Activated T-helper 1 cell treated with anti-CD3 and anti-CD28 coated beads, Interleukin-12 subunit alpha, Interleukin-12 subunit beta, Interleukin-2, Interleukin-4 antibody, amounts not matched to agents 30 ng/mL and 10 ng/mL and 1 ng/mL, durations not matched to agents 14 hours and 24 hours and 36 hours (primary cell): ENCODE results near the gene ALKBH2. TPM values are rescaled to one million over a fixed set of nuclear protein-coding genes. Genes with fewer than 3 reads are reported as not detected.
A peak's percentile ranks its signal among the peaks of the same experiment; 100 is the strongest.
"Not testable (repeated sequence)": the region's sequence is repeated elsewhere in the genome, so short reads cannot be mapped to it uniquely, and the experiment has no call there.

Experiments
- DNase-seq: peaks from one replicate; pipeline ENCODE4 v3.0.0; 2021; ENCODE audit warnings: low spot score
- H3K27ac Mint-ChIP-seq: one replicate; pipeline ENCODE4 v1.8.0; 2021; ENCODE audit warnings: mild to moderate bottlenecking, mixed read lengths
- H3K27me3 Mint-ChIP-seq: one replicate; pipeline ENCODE4 v1.8.0; 2022; ENCODE audit warnings: mild to moderate bottlenecking, moderate library complexity, mixed read lengths; ENCODE audit not compliant: insufficient read depth
- H3K36me3 Mint-ChIP-seq: one replicate; pipeline ENCODE4 v1.8.0; 2021; ENCODE audit warnings: low read depth, mixed read lengths
- H3K4me1 Mint-ChIP-seq: one replicate; pipeline ENCODE4 v1.8.0; 2021; ENCODE audit warnings: low read depth, mixed read lengths
- H3K4me3 Mint-ChIP-seq: one replicate; pipeline ENCODE4 v1.8.0; 2021; ENCODE audit warnings: mild to moderate bottlenecking, moderate library complexity, mixed read lengths
- H3K9me3 Mint-ChIP-seq: one replicate; pipeline ENCODE4 v1.8.0; 2021; ENCODE audit warnings: mixed read lengths
- intact Hi-C: fragments of 100-400 bp; cut with micrococcal nuclease; formaldehyde crosslinking; loops from one replicate; pipeline ENCODE4 v1.15.1; 2024
- total RNA-seq: library from RNA; stranded (reverse); gene quantifications from 2 replicates; pipeline ENCODE4 v1.2.3, GENCODE V29; 2022

The ALKBH2 gene
- total RNA-seq, 1 donor from 2014 or later = 47.4 TPM

DNA sequence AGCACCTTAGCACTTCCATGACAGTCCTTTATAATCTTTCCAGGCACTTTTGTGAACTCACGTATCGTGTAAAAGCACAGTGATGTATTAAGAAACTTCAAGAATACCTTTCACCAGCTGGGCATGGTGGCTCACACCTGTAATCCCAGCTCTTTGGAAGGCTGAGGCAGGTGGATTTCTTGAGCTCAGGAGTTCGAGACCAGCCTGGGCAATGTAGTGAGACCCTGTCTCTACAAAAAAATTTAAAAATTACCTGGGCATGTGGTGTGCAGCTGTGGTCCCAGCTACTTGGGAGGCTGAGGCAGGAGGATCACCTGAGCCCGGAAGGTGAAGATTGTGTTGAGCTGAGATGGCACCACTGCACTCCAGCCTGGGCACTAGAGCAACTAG, 39.2 kb downstream of the ALKBH2 start:
- not testable (repeated sequence) for H3K27me3 Mint-ChIP-seq, H3K9me3 Mint-ChIP-seq, H3K36me3 Mint-ChIP-seq, DNase-seq
- peak overlapping the region; percentile 92 for H3K4me3 Mint-ChIP-seq
- peak overlapping the region; percentile 92 for H3K27ac Mint-ChIP-seq
- H3K4me1 Mint-ChIP-seq = peaks cover 19% of the 10 kb centered on the region
- intact Hi-C loops = loop anchor here (1.0 to 10.0 kb wide), 4 partner anchors 34 to 422 kb away; partner anchors contain the start of genes KCTD10, SELPLG and UBE3B

- Mint-ChIP-seq H3K27me3 (no peaks in the 10 kb centered on the region), H3K27ac (peak overlapping the region; percentile 92), H3K4me3 (peak overlapping the region; percentile 92), H3K36me3 (peaks cover 5% of the 10 kb centered on the region), H3K4me1 (peaks cover 19% of the 10 kb centered on the region), H3K9me3 (no peaks in the 10 kb centered on the region)
- intact Hi-C loops = loop anchor here (1.0 to 10.0 kb wide), 10 partner anchors 33 to 538 kb away; partner anchors contain the start of genes ALKBH2, FICD, ISCU and KCTD10
- DNase-seq = peak; percentile 28
Measured at GRCh38 chr12:109053382-109054123, 39.7 kb downstream of the ALKBH2 start.

GRCh38 chr12:109052414-109053323, 40.6 kb downstream of the ALKBH2 start, which contains the start of gene USP30:
Gene USP30, plus strand, starts transcription at chr12:109052576. Its CDS starts 103 bp downstream, at chr12:109052679.
- Mint-ChIP-seq H3K27me3 (no peaks in the 10 kb centered on the region), H3K9me3 (no peaks in the 10 kb centered on the region), H3K36me3 (peaks cover 3% of the 10 kb centered on the region), H3K4me3 (peak within 1 kb of the TSS; percentile 92), H3K4me1 (peaks cover 19% of the 10 kb centered on the region), H3K27ac (peak within 1 kb of the TSS; percentile 92)
- intact Hi-C loops = loop anchor here (1.0 to 10.0 kb wide), 11 partner anchors 41 to 537 kb away; partner anchors contain the start of genes ALKBH2, FICD, ISCU and KCTD10
- DNase-seq = peak; percentile 77

DNA sequence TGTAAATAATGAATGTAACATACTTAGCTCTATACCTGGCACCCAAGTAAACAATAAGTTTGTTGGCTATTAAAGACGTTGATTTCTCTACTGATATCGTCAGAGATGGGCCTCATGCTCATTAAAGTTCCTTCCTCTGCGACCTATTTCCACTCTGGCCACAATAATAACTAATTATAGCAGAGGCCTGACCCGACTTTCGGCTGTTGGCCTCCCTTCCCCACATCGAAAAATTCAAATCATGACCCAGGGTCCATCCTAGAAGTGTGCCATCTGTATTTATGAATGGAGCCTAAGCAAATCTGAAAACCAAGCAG, 41.2 kb downstream of the ALKBH2 start:
- peak overlapping the region; percentile 92 for H3K27ac Mint-ChIP-seq
- peak overlapping the region; percentile 92 for H3K4me3 Mint-ChIP-seq
- DNase-seq = no peak
- no peaks in the 10 kb centered on the region for H3K9me3 Mint-ChIP-seq
- intact Hi-C loops = loop anchor here (1.0 to 10.0 kb wide), 6 partner anchors 46 to 423 kb away; partner anchors contain the start of genes KCTD10, SELPLG and UBE3B
- H3K36me3 Mint-ChIP-seq = peaks cover 3% of the 10 kb centered on the region
- peaks cover 19% of the 10 kb centered on the region for H3K4me1 Mint-ChIP-seq
- no peaks in the 10 kb centered on the region for H3K27me3 Mint-ChIP-seq

DNA sequence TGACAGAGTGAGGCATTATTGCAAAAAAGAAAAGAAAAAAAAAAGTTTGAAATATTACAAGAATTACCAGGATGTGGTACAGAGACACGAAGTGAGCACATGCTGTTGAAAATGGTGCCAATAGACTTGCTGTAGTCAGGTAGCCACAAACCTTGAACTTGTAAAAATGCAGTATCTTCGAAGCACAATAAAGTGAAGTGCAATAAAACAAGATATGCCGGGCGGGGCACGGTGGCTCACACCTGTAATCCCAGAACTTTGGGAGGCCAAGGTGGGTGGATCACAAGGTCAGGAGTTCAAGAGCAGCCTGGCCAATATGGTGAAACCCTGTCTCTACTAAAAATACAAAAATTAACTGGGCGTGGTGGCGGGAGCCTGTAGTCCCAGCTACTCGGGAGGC, 43.5 kb downstream of the ALKBH2 start:
- H3K27ac Mint-ChIP-seq, H3K36me3 Mint-ChIP-seq, H3K4me3 Mint-ChIP-seq, DNase-seq, H3K27me3 Mint-ChIP-seq, H3K9me3 Mint-ChIP-seq: not testable (repeated sequence)
- H3K4me1 Mint-ChIP-seq = peaks cover 19% of the 10 kb centered on the region
- intact Hi-C loops = loop anchor here (5.0 to 10.0 kb wide), 3 partner anchors 222 to 425 kb away; partner anchors contain the start of genes KCTD10, SELPLG and UBE3B

GRCh38 chr12:109048706-109049105, 44.6 kb downstream of the ALKBH2 start:
- H3K27me3 Mint-ChIP-seq, H3K36me3 Mint-ChIP-seq, intact Hi-C loops, H3K4me3 Mint-ChIP-seq, H3K9me3 Mint-ChIP-seq, DNase-seq, H3K4me1 Mint-ChIP-seq, H3K27ac Mint-ChIP-seq: not testable (repeated sequence)

DNA sequence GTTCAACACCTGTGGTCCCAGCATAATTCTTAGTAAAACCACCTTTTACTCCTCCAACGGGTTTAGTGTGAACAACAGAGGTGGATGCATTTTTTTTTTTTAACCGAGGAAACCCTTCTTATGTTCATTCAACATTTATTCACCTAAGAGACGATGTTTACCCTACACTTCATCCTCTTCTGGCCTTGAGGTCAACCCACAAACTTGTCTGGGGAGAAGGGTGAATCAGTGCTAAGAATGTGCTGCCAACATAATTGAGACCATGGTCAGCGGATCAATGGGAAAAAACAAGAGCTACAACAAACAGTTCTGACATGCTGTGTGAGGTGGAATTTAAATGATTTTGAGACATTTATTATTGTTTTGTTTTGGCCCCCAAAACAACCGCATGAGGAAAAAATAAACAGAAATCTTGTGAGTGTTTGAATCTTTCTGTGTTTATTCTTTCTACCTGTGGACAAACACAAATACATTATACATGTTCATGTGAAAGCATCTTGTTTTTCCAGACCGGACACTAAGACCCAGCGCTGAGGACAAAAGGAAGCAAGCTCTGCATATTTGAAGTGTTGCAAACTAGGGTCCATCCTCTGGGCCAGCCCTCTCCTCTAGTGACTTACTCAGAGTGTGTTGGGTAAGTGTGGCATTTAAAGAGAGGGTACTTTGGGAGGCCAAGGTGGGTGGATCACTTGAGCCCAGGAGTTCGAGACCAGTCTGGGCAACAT, 46.0 kb downstream of the ALKBH2 start:
- Mint-ChIP-seq H3K27ac (no peak overlapping the region), H3K9me3 (no peaks in the 10 kb centered on the region), H3K27me3 (peaks cover 1% of the 10 kb centered on the region), H3K4me3 (no peak overlapping the region), H3K36me3 (peaks cover 3% of the 10 kb centered on the region), H3K4me1 (peaks cover 4% of the 10 kb centered on the region)
- DNase-seq = no peak
- intact Hi-C loops = no loop called here

GRCh38 chr12:109044241-109044640, 49.0 kb downstream of the ALKBH2 start:
- Mint-ChIP-seq H3K4me3 (no peak overlapping the region), H3K27ac (no peak overlapping the region), H3K4me1 (no peaks in the 10 kb centered on the region), H3K9me3 (peaks cover 6% of the 10 kb centered on the region), H3K27me3 (peaks cover 2% of the 10 kb centered on the region), H3K36me3 (no peaks in the 10 kb centered on the region)
- no peak for DNase-seq
- intact Hi-C loops = no loop called here

Other genes with a start within 250 kb of the ALKBH2 start
- 25.6 and 26.6 TPM in 2 replicates for gene SSH1, start 235.9 kb downstream of the ALKBH2 start, total RNA-seq
- not detected in 2 replicates for gene DAO, start 213.4 kb downstream of the ALKBH2 start, total RNA-seq
- not detected in 2 replicates for gene SVOP, start 72.4 kb downstream of the ALKBH2 start, total RNA-seq
- 9.0 and 10.5 TPM in 2 replicates for gene USP30, start 40.9 kb downstream of the ALKBH2 start, total RNA-seq
- 95.8 and 102 TPM in 2 replicates for gene UNG, start 4.1 kb upstream of the ALKBH2 start, total RNA-seq
- 5.0 and 6.9 TPM in 2 replicates for gene ACACB, start 23.1 kb upstream of the ALKBH2 start, total RNA-seq
- gene FOXN4, start 215.8 kb upstream of the ALKBH2 start, total RNA-seq = not detected in 2 replicates